ENCODE measurements around the gene CREBL2. TPM values are rescaled to one million over a fixed set of nuclear protein-coding genes. Genes with fewer than 3 reads are reported as not detected.
"Not testable (repeated sequence)": the region's sequence is repeated elsewhere in the genome, so short reads cannot be mapped to it uniquely, and the experiment has no call there.

CREBL2 gene
- total RNA-seq, 1 donor from 2014 or later: 19.4 TPM

- H3K9me3 ChIP-seq: no peaks in the 10 kb centered on the region
- H3K4me3 ChIP-seq: no peak overlapping the region
- intact Hi-C loops (cut with DNase I): no loop called here
- no peak overlapping the region for H3K27ac ChIP-seq
- TF ChIP-seq, protein P1, sequence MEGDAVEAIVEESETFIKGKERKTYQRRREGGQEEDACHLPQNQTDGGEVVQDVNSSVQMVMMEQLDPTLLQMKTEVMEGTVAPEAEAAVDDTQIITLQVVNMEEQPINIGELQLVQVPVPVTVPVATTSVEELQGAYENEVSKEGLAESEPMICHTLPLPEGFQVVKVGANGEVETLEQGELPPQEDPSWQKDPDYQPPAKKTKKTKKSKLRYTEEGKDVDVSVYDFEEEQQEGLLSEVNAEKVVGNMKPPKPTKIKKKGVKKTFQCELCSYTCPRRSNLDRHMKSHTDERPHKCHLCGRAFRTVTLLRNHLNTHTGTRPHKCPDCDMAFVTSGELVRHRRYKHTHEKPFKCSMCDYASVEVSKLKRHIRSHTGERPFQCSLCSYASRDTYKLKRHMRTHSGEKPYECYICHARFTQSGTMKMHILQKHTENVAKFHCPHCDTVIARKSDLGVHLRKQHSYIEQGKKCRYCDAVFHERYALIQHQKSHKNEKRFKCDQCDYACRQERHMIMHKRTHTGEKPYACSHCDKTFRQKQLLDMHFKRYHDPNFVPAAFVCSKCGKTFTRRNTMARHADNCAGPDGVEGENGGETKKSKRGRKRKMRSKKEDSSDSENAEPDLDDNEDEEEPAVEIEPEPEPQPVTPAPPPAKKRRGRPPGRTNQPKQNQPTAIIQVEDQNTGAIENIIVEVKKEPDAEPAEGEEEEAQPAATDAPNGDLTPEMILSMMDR (IDR thresholded peaks at IDR 0.05): no peak
- no peaks in the 10 kb centered on the region for H3K4me1 ChIP-seq
- H3K27me3 ChIP-seq: no peaks in the 10 kb centered on the region
- no peak for DNase-seq (ENCODE audit: low spot score in 2 of 2)
- H3K36me3 ChIP-seq: no peaks in the 10 kb centered on the region
Observed at GRCh38 chr12:12585115-12585863, 26.4 kb upstream of the CREBL2 start.

GRCh38 chr12:12586879-12587675 is 24.6 kb upstream of the CREBL2 start:
- no peak for DNase-seq (ENCODE audit: low spot score in 2 of 2)
- Histone ChIP-seq H3K27me3 (no peaks in the 10 kb centered on the region), H3K27ac (no peak overlapping the region), H3K9me3 (no peaks in the 10 kb centered on the region), H3K4me1 (no peaks in the 10 kb centered on the region), H3K36me3 (no peaks in the 10 kb centered on the region), H3K4me3 (no peak overlapping the region)
- intact Hi-C loops (cut with DNase I): no loop called here
- TF ChIP-seq, protein P1 (IDR thresholded peaks at IDR 0.05): no peak

- no peak for DNase-seq (ENCODE audit: low spot score in 2 of 2)
- no peaks in the 10 kb centered on the region for H3K36me3 ChIP-seq
- intact Hi-C loops (cut with DNase I): no loop called here
- H3K27ac ChIP-seq: no peak overlapping the region
- H3K9me3 ChIP-seq: no peaks in the 10 kb centered on the region
- H3K4me1 ChIP-seq: no peaks in the 10 kb centered on the region
- no peaks in the 10 kb centered on the region for H3K27me3 ChIP-seq
- TF ChIP-seq, protein P1 (IDR thresholded peaks at IDR 0.05): no peak
- no peak overlapping the region for H3K4me3 ChIP-seq
Observed at GRCh38 chr12:12587878-12588277, 23.8 kb upstream of the CREBL2 start.

DNA sequence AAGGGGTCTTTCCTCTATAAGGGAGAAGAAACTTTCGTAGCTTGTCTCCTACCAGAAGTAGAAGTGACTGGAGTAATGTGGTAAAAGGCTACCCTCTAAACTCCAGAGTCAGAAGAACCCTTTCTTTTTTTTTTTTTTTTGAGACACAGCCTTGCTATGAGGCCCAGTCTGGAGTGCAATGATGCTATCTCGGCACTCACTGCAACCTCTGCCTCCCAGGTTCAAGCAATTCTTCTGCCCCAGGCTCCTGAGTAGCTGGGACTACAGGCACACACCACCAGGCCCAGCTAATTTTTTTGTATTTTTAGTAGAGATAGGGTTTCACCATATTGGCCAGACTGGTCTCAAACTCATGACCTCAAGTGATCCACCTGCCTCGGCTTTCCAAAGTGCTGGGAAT is 23.2 kb upstream of the CREBL2 start:
- H3K4me1 ChIP-seq; H3K36me3 ChIP-seq; H3K4me3 ChIP-seq; intact Hi-C loops (cut with DNase I); H3K27ac ChIP-seq; H3K27me3 ChIP-seq; DNase-seq (ENCODE audit: low spot score in 2 of 2); H3K9me3 ChIP-seq: not testable (repeated sequence)

DNA sequence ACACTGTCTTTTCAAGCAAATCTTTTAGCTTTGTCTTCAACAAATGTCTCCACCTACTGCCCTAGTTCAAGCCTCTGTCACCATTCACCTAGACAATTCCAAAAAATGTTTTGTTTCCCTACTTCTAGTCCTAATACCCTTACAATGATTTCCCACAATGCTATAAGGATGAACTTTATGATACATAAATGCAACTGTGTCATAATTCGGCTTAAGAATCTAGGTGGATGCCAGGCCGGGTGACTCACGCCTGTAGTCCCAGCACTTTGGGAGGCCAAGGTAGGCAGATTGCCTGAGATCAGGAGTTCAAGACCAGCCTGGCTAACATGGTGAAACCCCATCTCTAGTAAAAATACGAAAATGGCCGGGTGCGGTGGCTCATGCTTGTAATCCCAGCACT is 20.7 kb upstream of the CREBL2 start:
- Histone ChIP-seq H3K4me1 (no peaks in the 10 kb centered on the region), H3K27ac (no peak overlapping the region), H3K9me3 (no peaks in the 10 kb centered on the region), H3K27me3 (no peaks in the 10 kb centered on the region), H3K4me3 (no peak overlapping the region), H3K36me3 (no peaks in the 10 kb centered on the region)
- TF ChIP-seq, protein P1 (IDR thresholded peaks at IDR 0.05): no peak
- DNase-seq (ENCODE audit: low spot score in 2 of 2): no peak
- intact Hi-C loops (cut with DNase I): no loop called here

DNA sequence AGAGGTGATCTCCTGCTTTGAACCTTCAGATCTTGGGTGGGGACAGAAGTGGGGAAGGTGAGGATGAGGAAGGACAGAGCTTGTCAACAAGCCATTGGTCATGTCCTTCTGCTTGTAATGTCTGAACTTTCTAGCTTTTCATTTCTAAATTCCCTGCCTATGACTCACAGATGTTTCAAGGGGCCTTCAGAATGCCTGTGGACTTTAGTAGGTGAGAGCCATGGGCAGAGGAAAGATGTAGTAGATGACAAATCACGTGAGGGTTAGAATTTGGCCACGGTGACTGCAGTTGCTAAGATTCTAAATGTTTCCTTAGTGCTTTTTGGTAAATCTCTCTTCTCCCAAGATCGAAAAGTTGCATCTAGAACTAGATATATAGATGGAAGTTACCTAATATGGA is 18.7 kb upstream of the CREBL2 start:
- no peak for DNase-seq (ENCODE audit: low spot score in 2 of 2)
- Histone ChIP-seq H3K4me1 (no peaks in the 10 kb centered on the region), H3K27ac (no peak overlapping the region), H3K27me3 (no peaks in the 10 kb centered on the region), H3K9me3 (no peaks in the 10 kb centered on the region), H3K4me3 (no peak overlapping the region), H3K36me3 (no peaks in the 10 kb centered on the region)
- intact Hi-C loops (cut with DNase I): no loop called here
- TF ChIP-seq, protein P1 (IDR thresholded peaks at IDR 0.05): no peak

- H3K27me3 ChIP-seq; H3K4me1 ChIP-seq; H3K36me3 ChIP-seq; H3K4me3 ChIP-seq; DNase-seq (ENCODE audit: low spot score in 2 of 2); intact Hi-C loops (cut with DNase I); H3K27ac ChIP-seq; H3K9me3 ChIP-seq: not testable (repeated sequence)
Observed at GRCh38 chr12:12595929-12596328, 15.7 kb upstream of the CREBL2 start.

- intact Hi-C loops (cut with DNase I); H3K9me3 ChIP-seq; H3K27ac ChIP-seq; DNase-seq (ENCODE audit: low spot score in 2 of 2); H3K27me3 ChIP-seq; H3K36me3 ChIP-seq; H3K4me1 ChIP-seq; H3K4me3 ChIP-seq: not testable (repeated sequence)
Observed at GRCh38 chr12:12596598-12596997, 15.1 kb upstream of the CREBL2 start.
